Stomach (tissue), 9 donors: ENCODE data around the gene ATAD1. TPM values are rescaled to one million over a fixed set of nuclear protein-coding genes. Genes with fewer than 3 reads are reported as not detected.
"Not testable (repeated sequence)": the region's sequence is repeated elsewhere in the genome, so short reads cannot be mapped to it uniquely, and the experiment has no call there.

Source experiments
- DNase-seq, 2 donors: peaks; one replicate each; pipeline versions ENCODE4 v3.0.0 to v3.0.0-alpha.2; 2013 to 2019
- H3K27ac ChIP-seq, 5 donors: fragments of 200-600 bp in 4 of 5; sonication (generic) in 4 of 5; one replicate each; pipeline ENCODE4 v1.5.1; 2013 to 2019; ENCODE audit warnings: mild to moderate bottlenecking in 1 of 5, moderate library complexity in 1 of 5
- H3K27me3 ChIP-seq, 3 donors: fragments of 200-600 bp; sonication (generic); one replicate each; pipeline ENCODE4 v1.5.1; 2017 to 2019; ENCODE audit warnings: mixed run types in 1 of 3
- H3K36me3 ChIP-seq, 4 donors: fragments of 200-600 bp; sonication (generic); 1 replicate in 3 of 4; 2 replicates in 1 of 4; pipeline ENCODE4 v1.5.1; 2016 to 2019
- H3K4me1 ChIP-seq, 4 donors: fragments of 200-600 bp; sonication (generic); one replicate each; pipeline ENCODE4 v1.5.1; 2016 to 2019
- H3K4me3 ChIP-seq, 4 donors: fragments of 200-600 bp; sonication (generic) in 3 of 4; one replicate each; pipeline ENCODE4 v1.5.1; 2016 to 2019; ENCODE audit warnings: mild to moderate bottlenecking in 1 of 4
- H3K9me3 ChIP-seq, 4 donors: fragments of 200-600 bp; sonication (generic); one replicate each; pipeline ENCODE4 v1.5.1; 2016 to 2019
- CTCF ChIP-seq, 7 experiments: fragments of 450-650 bp in 4 of 7; fragments of 200-600 bp in 3 of 7; sonication (generic) in 3 of 7; IDR thresholded peaks; one replicate each; pipeline ENCODE4 v1.5.1; 2016 to 2019; ENCODE audit warnings: antibody characterized with exemption in 7 of 7, control low read depth in 2 of 7, mild to moderate bottlenecking in 1 of 7
- EP300 ChIP-seq: sonication (generic); formaldehyde crosslinking; IDR thresholded peaks from one replicate; pipeline ENCODE4 v1.6.1; 2017; ENCODE audit warnings: antibody characterized with exemption
- POLR2A ChIP-seq, 4 donors: fragments of 450-650 bp; IDR thresholded peaks; one replicate each; pipeline ENCODE4 v1.6.1; 2016; ENCODE audit warnings: antibody characterized with exemption in 4 of 4, control low read depth in 2 of 4, mild to moderate bottlenecking in 1 of 4, moderate library complexity in 1 of 4
- POLR2AphosphoS5 ChIP-seq, 3 donors: sonication (generic); formaldehyde crosslinking; IDR thresholded peaks; one replicate each; pipeline ENCODE4 v1.6.1; 2016; ENCODE audit warnings: antibody characterized with exemption in 3 of 3
- WGBS, 5 donors: extraction: QIAGEN DNeasy Blood & Tissue Kit in 3 of 5; methylation state at CpG; one replicate each; pipeline versions ENCODE4 v1.1.5 to v1.1.7; 2013 to 2018; 5-methylcytosine and 5-hydroxymethylcytosine counted together
- intact Hi-C: fragments of 100-400 bp; cut with DNase I; formaldehyde crosslinking; loops from one replicate; pipeline ENCODE4 v1.15.1; 2023; ENCODE audit warnings: low total_unique reads
- polyA plus RNA-seq, 3 donors: library from polyadenylated mRNA; stranded (reverse); fragments of 200-250 nt; gene quantifications; one replicate each; pipeline ENCODE4 v1.2.3, GENCODE V29; 2013
- total RNA-seq, 5 donors: library from RNA; depleted of rRNA; stranded (reverse); fragments of >200 nt; gene quantifications; one replicate each; pipeline versions ENCODE4 v1.1.0 to v1.2.3, GENCODE V29; 2014 to 2016
- donor health status: healthy with polysubstance abuse.
- donor health status: Bipolar disorder and iron deficiency.
- donor health status: healthy.

ATAD1 gene
- total and polyA plus RNA-seq, 8 donors, result 7.0 to 61.7 (median 13.8) TPM

GRCh38 chr10:87829986-87830729, 12.1 kb upstream of the ATAD1 start:
- no peak for TF ChIP-seq POLR2A (IDR thresholded peaks at IDR 0.05)
- intact Hi-C loops, result no loop called here

GRCh38 chr10:87829051-87829450, 11.0 kb upstream of the ATAD1 start:
- H3K36me3 ChIP-seq, H3K4me1 ChIP-seq, DNase-seq, H3K4me3 ChIP-seq, H3K9me3 ChIP-seq, H3K27ac ChIP-seq, H3K27me3 ChIP-seq, intact Hi-C loops: not testable (repeated sequence)
- WGBS, 5 donors, result 93 to 97% (median 95%) methylated on average over 4 of the region's 4 CpGs

More at GRCh38 chr10:87829986-87830729, 12.1 kb upstream of the ATAD1 start:
- no peak for DNase-seq
- Histone ChIP-seq H3K36me3 (no peaks in the 10 kb centered on the region), H3K27ac (no peak overlapping the region), H3K4me1 (no peaks in the 10 kb centered on the region), H3K4me3 (no peak overlapping the region), H3K9me3 (no peaks in the 10 kb centered on the region), H3K27me3 (no peaks in the 10 kb centered on the region)

- H3K36me3 ChIP-seq, result no peaks in the 10 kb centered on the region
- H3K27ac ChIP-seq, result no peak overlapping the region
- WGBS, 5 donors, result 76 to 91% (median 85%) methylated on average over 2 of the region's 2 CpGs
- no peaks in the 10 kb centered on the region for H3K4me1 ChIP-seq
- DNase-seq, result no peak
- H3K27me3 ChIP-seq, result no peaks in the 10 kb centered on the region
- TF ChIP-seq CTCF (IDR thresholded peaks at IDR 0.05), result no peak
- TF ChIP-seq EP300, result no peak
- no peak for TF ChIP-seq POLR2A (IDR thresholded peaks at IDR 0.05)
- no peak for TF ChIP-seq POLR2AphosphoS5 (IDR thresholded peaks at IDR 0.05)
- H3K4me3 ChIP-seq, result no peak overlapping the region
- H3K9me3 ChIP-seq, result no peaks in the 10 kb centered on the region
- intact Hi-C loops, result no loop called here
Observed at GRCh38 chr10:87827681-87828080, 9.7 kb upstream of the ATAD1 start.

- TF ChIP-seq EP300, result no peak
- no peak for TF ChIP-seq POLR2A (IDR thresholded peaks at IDR 0.05)
- no peak for TF ChIP-seq POLR2AphosphoS5 (IDR thresholded peaks at IDR 0.05)
- no peak for TF ChIP-seq CTCF (IDR thresholded peaks at IDR 0.05)
- Histone ChIP-seq H3K4me3 (no peak overlapping the region), H3K27me3 (no peaks in the 10 kb centered on the region), H3K36me3 (no peaks in the 10 kb centered on the region), H3K9me3 (no peaks in the 10 kb centered on the region), H3K27ac (no peak overlapping the region), H3K4me1 (no peaks in the 10 kb centered on the region)
- intact Hi-C loops, result no loop called here
- DNase-seq, result no peak
Observed at GRCh38 chr10:87826653-87827052, 8.6 kb upstream of the ATAD1 start.

GRCh38 chr10:87819289-87819585, 1.2 kb upstream of the ATAD1 start:
- peak overlapping the region in 1 of 4 donors; percentile 81 for H3K4me3 ChIP-seq
- intact Hi-C loops, result no loop called here
- 90 to 96% (median 91%) methylated on average over 6 of the region's 6 CpGs for WGBS, 5 donors

GRCh38 chr10:87818505-87819288, 671 bp upstream of the ATAD1 start:
- DNase-seq, result peak; percentile 31 to 69
- H3K27ac ChIP-seq, result peak overlapping the region; percentile 88 to 91 (median 89)
- no peak for TF ChIP-seq CTCF (IDR thresholded peaks at IDR 0.05)
- TF ChIP-seq EP300, result no peak
- TF ChIP-seq POLR2AphosphoS5 (IDR thresholded peaks at IDR 0.05), result no peak
- no peak for TF ChIP-seq POLR2A (IDR thresholded peaks at IDR 0.05)
- intact Hi-C loops, result no loop called here
- peak overlapping the region; percentile 70 to 81 (median 72) for H3K4me3 ChIP-seq
- H3K27me3 ChIP-seq, result no peaks in the 10 kb centered on the region
- 15 to 19% (median 17%) methylated on average over 29 of the region's 29 CpGs for WGBS, 5 donors
- no peaks in the 10 kb centered on the region for H3K36me3 ChIP-seq
- H3K4me1 ChIP-seq, result peaks cover 15 to 34% (median 26%) of the 10 kb centered on the region in 4 donors
- no peaks in the 10 kb centered on the region for H3K9me3 ChIP-seq

More at GRCh38 chr10:87819289-87819585, 1.2 kb upstream of the ATAD1 start:
- Histone ChIP-seq H3K27ac (no peak overlapping the region), H3K9me3 (no peaks in the 10 kb centered on the region), H3K36me3 (no peaks in the 10 kb centered on the region), H3K4me1 (peaks cover 15 to 34% (median 26%) of the 10 kb centered on the region in 4 donors), H3K27me3 (no peaks in the 10 kb centered on the region)
- DNase-seq, result no peak
- TF ChIP-seq POLR2A (IDR thresholded peaks at IDR 0.05) (no peak), EP300 (no peak), POLR2AphosphoS5 (IDR thresholded peaks at IDR 0.05) (no peak)
